Heart left ventricle (tissue), 16 donors: ENCODE data around the gene PTPRJ. TPM values are rescaled to one million over a fixed set of nuclear protein-coding genes. Genes with fewer than 3 reads are reported as not detected.

Source experiments
- ATAC-seq, 4 donors: fragments of 200-7000 bp; cut with Tn5 transposase; one replicate each; pipeline ENCODE4 v1.9.1; 2020 to 2022; ENCODE audit warnings: moderate library complexity in 4 of 4, mild to moderate bottlenecking in 3 of 4, moderate number of reproducible peaks in 1 of 4
- DNase-seq, 5 donors: peaks; one replicate each; pipeline ENCODE4 v3.0.0-alpha.2; 2020
- H3K27ac ChIP-seq, 12 donors: fragments of 200-600 bp; sonication (generic) in 4 of 12; one replicate each; pipeline versions ENCODE4 v1.5.0 to v1.8.0; 2016 to 2022; ENCODE audit warnings: mild to moderate bottlenecking in 2 of 12
- H3K27me3 ChIP-seq, 9 donors: fragments of 200-600 bp; sonication (generic) in 2 of 9; one replicate each; pipeline versions ENCODE4 v1.5.1 to v1.8.0; 2016 to 2022; ENCODE audit warnings: mild to moderate bottlenecking in 3 of 9
- H3K36me3 ChIP-seq, 9 donors: fragments of 200-600 bp; sonication (generic) in 2 of 9; one replicate each; pipeline versions ENCODE4 v1.5.0 to v1.8.0; 2018 to 2022; ENCODE audit warnings: mild to moderate bottlenecking in 2 of 9
- H3K4me1 ChIP-seq, 12 donors: fragments of 200-600 bp; sonication (generic) in 4 of 12; one replicate each; pipeline versions ENCODE4 v1.5.0 to v1.8.0; 2016 to 2022; ENCODE audit warnings: mild to moderate bottlenecking in 3 of 12
- H3K4me3 ChIP-seq, 12 donors: fragments of 200-600 bp; sonication (generic) in 4 of 12; one replicate each; pipeline versions ENCODE4 v1.5.0 to v1.8.0; 2017 to 2022; ENCODE audit warnings: mild to moderate bottlenecking in 9 of 12, moderate library complexity in 4 of 12
- H3K9me3 ChIP-seq, 12 donors: fragments of 200-600 bp; sonication (generic) in 4 of 12; one replicate each; pipeline versions ENCODE4 v1.5.0 to v1.8.0; 2016 to 2022; ENCODE audit warnings: mild to moderate bottlenecking in 1 of 12
- CTCF ChIP-seq, 12 donors: fragments of 200-600 bp; sonication (generic) in 4 of 12; IDR thresholded peaks; one replicate each; pipeline versions ENCODE4 v1.5.0 to v1.8.0; 2018 to 2022; ENCODE audit warnings: antibody characterized with exemption in 12 of 12, mild to moderate bottlenecking in 5 of 12
- POLR2A ChIP-seq, 2 donors: fragments of 450-650 bp; IDR thresholded peaks; one replicate each; pipeline ENCODE4 v1.6.1; 2017; ENCODE audit warnings: antibody characterized with exemption in 2 of 2, mild to moderate bottlenecking in 2 of 2, moderate library complexity in 2 of 2
- WGBS, 4 donors: extraction: QIAGEN DNeasy Blood & Tissue Kit in 2 of 4; methylation state at CpG; one replicate each; pipeline versions ENCODE4 v1.1.5 to v1.1.7; 2013 to 2018; 5-methylcytosine and 5-hydroxymethylcytosine counted together
- intact Hi-C, 10 donors: fragments of 100-400 bp; cut with DNase I; formaldehyde crosslinking; loops; one replicate each; pipeline versions ENCODE4 v1.11.1 to v1.14.2; 2022
- polyA plus RNA-seq, 2 donors: library from polyadenylated mRNA; stranded (reverse); fragments of 200-250 nt; gene quantifications; one replicate each; pipeline ENCODE4 v1.2.3, GENCODE V29; 2013
- total RNA-seq, 9 donors: library from RNA; depleted of rRNA in 2 of 9; stranded (reverse); fragments of >200 nt in 2 of 9; fragmentation: NEBNext Ultra II Directional in 3 of 9; extraction: Animal tissue kit (Norgen Biotek cat#: 25700) in 3 of 9; gene quantifications; one replicate each; pipeline versions ENCODE4 v1.1.0 to v1.2.4, GENCODE V29; 2016 to 2023
- donor health status: ischemic (EF 13 %, LVEDD 7.1; RV severe dilation, severe dysfunction).
- donor health status: healthy with polysubstance abuse.
- donor health status: DM: no; HTN: yes; CAD: no.
- donor health status: DM: no; HTN: no; CAD: no.
- donor health status: ischemic (EF 25% LVEDD 6.9; RV normal size, moderate dysfunction).
- donor health status: ischemic (EF 25% LVEDD 5.7; RV mildly dilated, moderate dysfunction).
- donor health status: healthy.
- donor health status: DM: yes; HTN: yes; CAD: no.
- donor health status: ischemic (EF 35%, LVEDD 5.7; RV mildly dilated, moderate dysfunction).
- donor health status: nonischemic (EF 11% LVEDD 7.7; RV severe dilation, severe dysfunction).
- donor health status: DM: yes; HTN: yes; CAD: no.
- donor health status: PGD.
- donor health status: ischemic (EF 29% LVEDD 5.4; RV normal size, mild dysfunction).
- donor health status: nonischemic (EF 23%, LVEDD 6.1; RV moderate dilation, normal function).

PTPRJ gene
- total and polyA plus RNA-seq, 11 donors, result 1.2 to 39.0 (median 6.3) TPM

GRCh38 chr11:48011798-48012391 is 31.5 kb downstream of the PTPRJ start:
- peaks cover 0 to 96% (median 8%) of the 10 kb centered on the region in 12 donors for H3K4me1 ChIP-seq
- H3K27me3 ChIP-seq, result no peaks in the 10 kb centered on the region
- 89 to 95% (median 93%) methylated on average over 7 to 9 of the region's 9 CpGs for WGBS, 4 donors
- DNase-seq (no peak), ATAC-seq (peak in 1 of 4 donors; percentile 32)
- no peaks in the 10 kb centered on the region for H3K9me3 ChIP-seq
- intact Hi-C loops, result loop anchor here in 1 of 10 donors (10.0 kb wide), 1 partner anchor 57 kb away; no protein-coding TSS in a partner anchor
- H3K27ac ChIP-seq, result peak overlapping the region in 1 of 12 donors; percentile 84
- no peak overlapping the region for H3K4me3 ChIP-seq
- TF ChIP-seq CTCF (IDR thresholded peaks at IDR 0.05) (no peak), POLR2A (IDR thresholded peaks at IDR 0.05) (no peak)
- peaks cover 0 to 5% (median 0%) of the 10 kb centered on the region in 9 donors for H3K36me3 ChIP-seq

GRCh38 chr11:48013269-48013901 is 33.0 kb downstream of the PTPRJ start:
- 68 to 82% (median 74%) methylated on average over 7 to 8 of the region's 8 CpGs for WGBS, 4 donors
- Histone ChIP-seq H3K36me3 (peaks cover 0 to 5% (median 0%) of the 10 kb centered on the region in 9 donors), H3K4me3 (no peak overlapping the region), H3K27ac (peak overlapping the region in 1 of 12 donors; percentile 84), H3K27me3 (no peaks in the 10 kb centered on the region), H3K4me1 (peaks cover 0 to 96% (median 6%) of the 10 kb centered on the region in 12 donors), H3K9me3 (no peaks in the 10 kb centered on the region)
- no peak for TF ChIP-seq CTCF (IDR thresholded peaks at IDR 0.05)
- TF ChIP-seq POLR2A (IDR thresholded peaks at IDR 0.05), result no peak
- peak; percentile 68 to 79 (median 73) for ATAC-seq
- intact Hi-C loops, result loop anchor here in 1 of 10 donors (10.0 kb wide), 1 partner anchor 59 kb away; no protein-coding TSS in a partner anchor
- peak in 4 of 5 donors; percentile 37 to 58 (median 44) for DNase-seq

GRCh38 chr11:48014917-48015316 is 34.6 kb downstream of the PTPRJ start:
- no peak for TF ChIP-seq CTCF (IDR thresholded peaks at IDR 0.05)
- no peak for TF ChIP-seq POLR2A (IDR thresholded peaks at IDR 0.05)
- peak overlapping the region in 1 of 12 donors; percentile 84 for H3K27ac ChIP-seq
- intact Hi-C loops, result loop anchor here in 1 of 10 donors (10.0 kb wide), 1 partner anchor 60 kb away; no protein-coding TSS in a partner anchor
- H3K4me1 ChIP-seq, result peaks cover 0 to 98% (median 6%) of the 10 kb centered on the region in 12 donors
- H3K4me3 ChIP-seq, result no peak overlapping the region
- 77 to 88% (median 81%) methylated on average over 8 of the region's 8 CpGs for WGBS, 4 donors
- DNase-seq, result no peak
- ATAC-seq, result no peak
- no peaks in the 10 kb centered on the region for H3K9me3 ChIP-seq
- no peaks in the 10 kb centered on the region for H3K27me3 ChIP-seq
- peaks cover 0 to 5% (median 0%) of the 10 kb centered on the region in 9 donors for H3K36me3 ChIP-seq
